Spleen (tissue), 7 donors: ENCODE measurements around the gene KLHL2.
"Not testable (repeated sequence)": the region's sequence is repeated elsewhere in the genome, so short reads cannot be mapped to it uniquely, and the experiment has no call there.

Experiments used
- POLR2A ChIP-seq, 3 donors: fragments of 450-650 bp; IDR thresholded peaks; one replicate each; pipeline ENCODE4 v1.5.1; 2017; ENCODE audit warnings: antibody characterized with exemption in 3 of 3, mild to moderate bottlenecking in 1 of 3
- POLR2AphosphoS5 ChIP-seq, 3 donors: sonication (generic); formaldehyde crosslinking; IDR thresholded peaks; one replicate each; pipeline ENCODE4 v1.5.1; 2017; ENCODE audit warnings: antibody characterized with exemption in 3 of 3
- TF ChIP-seq, protein P1 (sequence below), 11 experiments: fragments of 200-600 bp in 7 of 11; fragments of 450-650 bp in 4 of 11; sonication (generic) in 4 of 11; IDR thresholded peaks in 8 of 11; conservative IDR thresholded peaks in 3 of 11; 1 replicate in 7 of 11; 2 replicates in 4 of 11; pipeline versions ENCODE4 v1.4.0 to v1.8.0; 2016 to 2021; ENCODE audit warnings: antibody characterized with exemption in 11 of 11, inconsistent platforms in 4 of 11, mild to moderate bottlenecking in 1 of 11
- donor health status: DM: no; HTN: no; CAD: no; lungs with moderate emphysema.
- donor health status: DM: no; HTN: no; CAD: no.
- donor health status: DM: no; HTN: no; CAD: no.

DNA sequence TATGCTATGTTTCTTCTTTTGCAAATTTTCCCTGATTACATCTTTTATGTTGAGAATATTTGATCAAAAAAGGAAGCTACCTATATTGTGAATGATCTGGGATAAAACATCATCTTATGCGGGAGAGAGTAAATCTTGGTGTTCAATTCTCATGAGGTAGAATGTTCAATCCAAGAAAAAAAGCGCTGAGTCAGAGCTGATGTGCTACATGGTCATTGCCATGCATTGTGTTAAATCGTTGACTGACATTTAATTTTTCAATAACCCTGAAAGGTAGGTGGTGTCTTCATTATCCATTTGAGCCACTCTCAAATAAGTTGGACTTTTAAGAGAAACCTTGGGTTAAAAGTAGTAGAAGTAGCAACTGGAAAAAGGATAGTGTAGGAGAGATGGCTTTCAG is 47.4 kb downstream of the KLHL2 start:
- TF ChIP-seq, protein P1, sequence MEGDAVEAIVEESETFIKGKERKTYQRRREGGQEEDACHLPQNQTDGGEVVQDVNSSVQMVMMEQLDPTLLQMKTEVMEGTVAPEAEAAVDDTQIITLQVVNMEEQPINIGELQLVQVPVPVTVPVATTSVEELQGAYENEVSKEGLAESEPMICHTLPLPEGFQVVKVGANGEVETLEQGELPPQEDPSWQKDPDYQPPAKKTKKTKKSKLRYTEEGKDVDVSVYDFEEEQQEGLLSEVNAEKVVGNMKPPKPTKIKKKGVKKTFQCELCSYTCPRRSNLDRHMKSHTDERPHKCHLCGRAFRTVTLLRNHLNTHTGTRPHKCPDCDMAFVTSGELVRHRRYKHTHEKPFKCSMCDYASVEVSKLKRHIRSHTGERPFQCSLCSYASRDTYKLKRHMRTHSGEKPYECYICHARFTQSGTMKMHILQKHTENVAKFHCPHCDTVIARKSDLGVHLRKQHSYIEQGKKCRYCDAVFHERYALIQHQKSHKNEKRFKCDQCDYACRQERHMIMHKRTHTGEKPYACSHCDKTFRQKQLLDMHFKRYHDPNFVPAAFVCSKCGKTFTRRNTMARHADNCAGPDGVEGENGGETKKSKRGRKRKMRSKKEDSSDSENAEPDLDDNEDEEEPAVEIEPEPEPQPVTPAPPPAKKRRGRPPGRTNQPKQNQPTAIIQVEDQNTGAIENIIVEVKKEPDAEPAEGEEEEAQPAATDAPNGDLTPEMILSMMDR (IDR thresholded peaks at IDR 0.05 in 8 of 11, conservative IDR thresholded peaks at IDR 0.05 in 3 of 11) = not testable (repeated sequence)
- not testable (repeated sequence) for TF ChIP-seq POLR2A, POLR2AphosphoS5 (IDR thresholded peaks at IDR 0.05)
